PFSK-1 (cell line): Measurements from ENCODE around the gene CEACAM1.

ENCODE experiments used
- FOXP2 ChIP-seq: optimal IDR thresholded peaks from 2 replicates; pipeline ENCODE3; 2011; ENCODE audit warnings: borderline replicate concordance, control low read depth, inconsistent platforms; ENCODE audit not compliant: insufficient read depth; ENCODE audit errors: extremely low read length, extremely low read depth
- POLR2AphosphoS5 ChIP-seq: IDR thresholded peaks from 2 replicates; pipeline ENCODE4 v1.6.1; 2012; ENCODE audit warnings: low read depth, mild to moderate bottlenecking, control low read depth, low read length, moderate library complexity
- SIN3A ChIP-seq: IDR thresholded peaks from 2 replicates; pipeline ENCODE4 v1.6.1; 2012; ENCODE audit warnings: mild to moderate bottlenecking, low read length, moderate library complexity, borderline replicate concordance; ENCODE audit not compliant: insufficient read depth
- TAF1 ChIP-seq: IDR thresholded peaks from 2 replicates; pipeline ENCODE4 v1.6.1; 2012; ENCODE audit warnings: low read length, control low read depth, borderline replicate concordance; ENCODE audit not compliant: insufficient read depth
- TF ChIP-seq, protein P1 (sequence below), 2 experiments: IDR thresholded peaks; 2 replicates each; pipeline versions ENCODE4 v1.6.1 to v1.8.0; 2011 to 2012; ENCODE audit warnings: low read depth in 2 of 2, low read length in 2 of 2, control low read depth in 1 of 2, inconsistent platforms in 1 of 2, mild to moderate bottlenecking in 1 of 2, moderate library complexity in 1 of 2; ENCODE audit not compliant: insufficient read depth in 1 of 2

The CEACAM1 gene

GRCh38 chr19:42498169-42498757 lies 30.0 kb downstream of the CEACAM1 start:
- TF ChIP-seq SIN3A (no peak), FOXP2 (no peak), POLR2AphosphoS5 (no peak), TAF1 (no peak)
- TF ChIP-seq, protein P1, sequence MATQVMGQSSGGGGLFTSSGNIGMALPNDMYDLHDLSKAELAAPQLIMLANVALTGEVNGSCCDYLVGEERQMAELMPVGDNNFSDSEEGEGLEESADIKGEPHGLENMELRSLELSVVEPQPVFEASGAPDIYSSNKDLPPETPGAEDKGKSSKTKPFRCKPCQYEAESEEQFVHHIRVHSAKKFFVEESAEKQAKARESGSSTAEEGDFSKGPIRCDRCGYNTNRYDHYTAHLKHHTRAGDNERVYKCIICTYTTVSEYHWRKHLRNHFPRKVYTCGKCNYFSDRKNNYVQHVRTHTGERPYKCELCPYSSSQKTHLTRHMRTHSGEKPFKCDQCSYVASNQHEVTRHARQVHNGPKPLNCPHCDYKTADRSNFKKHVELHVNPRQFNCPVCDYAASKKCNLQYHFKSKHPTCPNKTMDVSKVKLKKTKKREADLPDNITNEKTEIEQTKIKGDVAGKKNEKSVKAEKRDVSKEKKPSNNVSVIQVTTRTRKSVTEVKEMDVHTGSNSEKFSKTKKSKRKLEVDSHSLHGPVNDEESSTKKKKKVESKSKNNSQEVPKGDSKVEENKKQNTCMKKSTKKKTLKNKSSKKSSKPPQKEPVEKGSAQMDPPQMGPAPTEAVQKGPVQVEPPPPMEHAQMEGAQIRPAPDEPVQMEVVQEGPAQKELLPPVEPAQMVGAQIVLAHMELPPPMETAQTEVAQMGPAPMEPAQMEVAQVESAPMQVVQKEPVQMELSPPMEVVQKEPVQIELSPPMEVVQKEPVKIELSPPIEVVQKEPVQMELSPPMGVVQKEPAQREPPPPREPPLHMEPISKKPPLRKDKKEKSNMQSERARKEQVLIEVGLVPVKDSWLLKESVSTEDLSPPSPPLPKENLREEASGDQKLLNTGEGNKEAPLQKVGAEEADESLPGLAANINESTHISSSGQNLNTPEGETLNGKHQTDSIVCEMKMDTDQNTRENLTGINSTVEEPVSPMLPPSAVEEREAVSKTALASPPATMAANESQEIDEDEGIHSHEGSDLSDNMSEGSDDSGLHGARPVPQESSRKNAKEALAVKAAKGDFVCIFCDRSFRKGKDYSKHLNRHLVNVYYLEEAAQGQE (IDR thresholded peaks at IDR 0.05; ENCODE audit: insufficient read depth in 1 of 2, low read depth in 2 of 2, low read length in 2 of 2), result no peak

- TF ChIP-seq FOXP2 (no peak), SIN3A (no peak), TAF1 (no peak), POLR2AphosphoS5 (no peak)
- TF ChIP-seq, protein P1 (IDR thresholded peaks at IDR 0.05; ENCODE audit: insufficient read depth in 1 of 2, low read depth in 2 of 2, low read length in 2 of 2), result no peak
Measured at GRCh38 chr19:42497492-42498168, 30.7 kb downstream of the CEACAM1 start.

- TF ChIP-seq, protein P1 (IDR thresholded peaks at IDR 0.05; ENCODE audit: insufficient read depth in 1 of 2, low read depth in 2 of 2, low read length in 2 of 2), result no peak
- TF ChIP-seq TAF1 (no peak), POLR2AphosphoS5 (no peak), FOXP2 (no peak), SIN3A (no peak)
Measured at GRCh38 chr19:42496460-42497133, 31.7 kb downstream of the CEACAM1 start.

- no peak for TF ChIP-seq POLR2AphosphoS5
- TF ChIP-seq TAF1, result no peak
- TF ChIP-seq SIN3A, result no peak
- no peak for TF ChIP-seq FOXP2
- TF ChIP-seq, protein P1 (IDR thresholded peaks at IDR 0.05; ENCODE audit: insufficient read depth in 1 of 2, low read depth in 2 of 2, low read length in 2 of 2), result no peak
Measured at GRCh38 chr19:42495663-42496062, 32.6 kb downstream of the CEACAM1 start.
